ENCODE results near the gene TWIST2. TPM values are rescaled to one million over a fixed set of nuclear protein-coding genes. Genes with fewer than 3 reads are reported as not detected.

Gene TWIST2
- polyA plus RNA-seq = not detected in 2 replicates

DNA sequence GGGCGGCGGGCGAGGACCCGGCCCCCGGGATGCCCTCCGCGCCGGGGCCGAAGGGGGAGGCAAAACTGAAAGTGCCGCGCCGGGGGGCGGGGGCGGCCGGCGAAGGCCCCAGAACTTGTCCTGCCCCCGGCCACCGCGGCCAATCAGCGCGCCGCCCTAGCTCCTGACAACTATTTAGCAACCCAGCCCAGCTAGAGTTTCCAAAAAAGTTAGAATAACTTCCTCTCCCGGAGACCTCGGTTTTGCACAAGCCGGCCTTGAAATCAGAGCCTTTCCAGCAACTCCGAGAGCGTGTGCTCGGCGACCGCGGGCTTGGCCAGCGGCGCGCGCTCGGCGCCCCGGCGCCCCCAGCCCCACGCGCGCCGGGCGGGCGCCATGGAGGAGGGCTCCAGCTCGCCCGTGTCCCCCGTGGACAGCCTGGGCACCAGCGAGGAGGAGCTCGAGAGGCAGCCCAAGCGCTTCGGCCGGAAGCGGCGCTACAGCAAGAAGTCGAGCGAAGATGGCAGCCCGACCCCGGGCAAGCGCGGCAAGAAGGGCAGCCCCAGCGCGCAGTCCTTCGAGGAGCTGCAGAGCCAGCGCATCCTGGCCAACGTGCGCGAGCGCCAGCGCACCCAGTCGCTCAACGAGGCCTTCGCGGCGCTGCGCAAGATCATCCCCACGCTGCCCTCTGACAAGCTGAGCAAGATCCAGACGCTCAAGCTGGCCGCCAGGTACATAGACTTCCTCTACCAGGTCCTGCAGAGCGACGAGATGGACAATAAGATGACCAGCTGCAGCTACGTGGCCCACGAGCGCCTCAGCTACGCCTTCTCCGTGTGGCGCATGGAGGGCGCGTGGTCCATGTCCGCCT, at the start of gene TWIST2:
TSS of gene TWIST2 (plus strand) at position 245 of the 850 bp plus-strand sequence. CDS start at position 376, 131 bp downstream.

